ENCODE measurements around the gene AVPR2.

GRCh38 chrX:153902385-153902784 lies 2.1 kb upstream of the AVPR2 start:
- TF ChIP-seq CTCF (IDR thresholded peaks at IDR 0.05; ENCODE audit: low read depth, low read length): no peak
- no peak for TF ChIP-seq POLR2A (IDR thresholded peaks at IDR 0.05; ENCODE audit: extremely low read depth, insufficient read length)
